Trophoblast cell (in vitro differentiated cells and primary cell): ENCODE measurements around the gene ASIC1.

Experiments used
- DNase-seq, 2 donors: peaks; one replicate each; pipeline ENCODE4 v3.0.0-alpha.2; 2016
- H2AFZ ChIP-seq: 2 replicates; pipeline ENCODE4 v1.6.1; 2013; ENCODE audit warnings: low read length, moderate library complexity, mild to moderate bottlenecking; ENCODE audit not compliant: insufficient read depth, poor library complexity
- H2AK5ac ChIP-seq: 2 replicates; pipeline ENCODE4 v1.6.1; 2013; ENCODE audit warnings: mild to moderate bottlenecking, low read length
- H2BK120ac ChIP-seq: 2 replicates; pipeline ENCODE4 v1.6.1; 2013; ENCODE audit warnings: low read length, mild to moderate bottlenecking, moderate library complexity; ENCODE audit not compliant: insufficient read depth, poor library complexity
- H2BK12ac ChIP-seq: 2 replicates; pipeline ENCODE4 v1.6.1; 2013; ENCODE audit warnings: mild to moderate bottlenecking, low read length, moderate library complexity
- H2BK5ac ChIP-seq: 2 replicates; pipeline ENCODE4 v1.6.1; 2013; ENCODE audit warnings: low read length, low read depth, moderate library complexity, mild to moderate bottlenecking; ENCODE audit not compliant: poor library complexity
- H3K14ac ChIP-seq: 2 replicates; pipeline ENCODE4 v1.6.1; 2013; ENCODE audit warnings: mild to moderate bottlenecking, low read length
- H3K18ac ChIP-seq: 2 replicates; pipeline ENCODE4 v1.6.1; 2013; ENCODE audit warnings: mild to moderate bottlenecking, low read length
- H3K23ac ChIP-seq: 2 replicates; pipeline ENCODE4 v1.6.1; 2013; ENCODE audit warnings: low read length
- H3K27ac ChIP-seq: 2 replicates; pipeline ENCODE4 v1.5.1; 2013; ENCODE audit warnings: low read depth, mild to moderate bottlenecking, inconsistent platforms, low read length, moderate library complexity
- H3K27me3 ChIP-seq: 2 replicates; pipeline ENCODE4 v1.6.1; 2013; ENCODE audit warnings: inconsistent platforms, mild to moderate bottlenecking, low read length, moderate library complexity; ENCODE audit not compliant: insufficient read depth
- H3K36me3 ChIP-seq, 2 experiments: 1 replicate in 1 of 2; 2 replicates in 1 of 2; pipeline ENCODE4 v1.6.1; 2013; ENCODE audit warnings: low read length in 2 of 2, mild to moderate bottlenecking in 2 of 2, moderate library complexity in 1 of 2; ENCODE audit not compliant: insufficient read depth in 2 of 2, control insufficient read depth in 1 of 2
- H3K4ac ChIP-seq: 2 replicates; pipeline ENCODE4 v1.6.1; 2013; ENCODE audit warnings: low read depth, mild to moderate bottlenecking, low read length, moderate library complexity
- H3K4me1 ChIP-seq, 2 experiments: 1 replicate in 1 of 2; 2 replicates in 1 of 2; pipeline ENCODE4 v1.6.1; 2013; ENCODE audit warnings: low read length in 2 of 2, mild to moderate bottlenecking in 2 of 2, moderate library complexity in 1 of 2; ENCODE audit not compliant: insufficient read depth in 2 of 2, control insufficient read depth in 1 of 2
- H3K4me2 ChIP-seq: 2 replicates; pipeline ENCODE4 v1.6.1; 2013; ENCODE audit warnings: inconsistent platforms, mild to moderate bottlenecking, low read length, moderate library complexity
- H3K4me3 ChIP-seq: 2 replicates; pipeline ENCODE4 v1.5.1; 2013; ENCODE audit warnings: mild to moderate bottlenecking, low read depth, low read length, inconsistent platforms
- H3K79me1 ChIP-seq: one replicate; pipeline ENCODE4 v1.6.1; 2013; ENCODE audit warnings: low read length
- H3K79me2 ChIP-seq: 2 replicates; pipeline ENCODE4 v1.6.1; 2013; ENCODE audit warnings: low read length, mild to moderate bottlenecking; ENCODE audit not compliant: control insufficient read depth, insufficient read depth, poor library complexity
- H3K9ac ChIP-seq: 2 replicates; pipeline ENCODE4 v1.6.1; 2013; ENCODE audit warnings: mild to moderate bottlenecking, low read length
- H3K9me3 ChIP-seq: 2 replicates; pipeline ENCODE4 v1.6.1; 2013; ENCODE audit warnings: low read depth, mild to moderate bottlenecking, control low read depth, inconsistent platforms, low read length; ENCODE audit not compliant: insufficient read depth
- H4K12ac ChIP-seq: 2 replicates; pipeline ENCODE4 v1.6.1; 2013; ENCODE audit warnings: low read depth, mild to moderate bottlenecking, low read length, moderate library complexity
- H4K8ac ChIP-seq: 2 replicates; pipeline ENCODE4 v1.6.1; 2013; ENCODE audit warnings: low read depth, mild to moderate bottlenecking, low read length, moderate library complexity
- H4K91ac ChIP-seq: one replicate; pipeline ENCODE4 v1.6.1; 2013; ENCODE audit warnings: low read depth, mild to moderate bottlenecking, low read length, moderate library complexity
- WGBS: extraction: QIAGEN DNeasy Blood & Tissue Kit; methylation state at CpG from one replicate; pipeline ENCODE4 v1.1.7; 2013; ENCODE audit warnings: missing lambda C conversion rate; ENCODE audit not compliant: insufficient read length, insufficient coverage; ENCODE audit errors: extremely low coverage; 5-methylcytosine and 5-hydroxymethylcytosine counted together

ASIC1 gene

DNA sequence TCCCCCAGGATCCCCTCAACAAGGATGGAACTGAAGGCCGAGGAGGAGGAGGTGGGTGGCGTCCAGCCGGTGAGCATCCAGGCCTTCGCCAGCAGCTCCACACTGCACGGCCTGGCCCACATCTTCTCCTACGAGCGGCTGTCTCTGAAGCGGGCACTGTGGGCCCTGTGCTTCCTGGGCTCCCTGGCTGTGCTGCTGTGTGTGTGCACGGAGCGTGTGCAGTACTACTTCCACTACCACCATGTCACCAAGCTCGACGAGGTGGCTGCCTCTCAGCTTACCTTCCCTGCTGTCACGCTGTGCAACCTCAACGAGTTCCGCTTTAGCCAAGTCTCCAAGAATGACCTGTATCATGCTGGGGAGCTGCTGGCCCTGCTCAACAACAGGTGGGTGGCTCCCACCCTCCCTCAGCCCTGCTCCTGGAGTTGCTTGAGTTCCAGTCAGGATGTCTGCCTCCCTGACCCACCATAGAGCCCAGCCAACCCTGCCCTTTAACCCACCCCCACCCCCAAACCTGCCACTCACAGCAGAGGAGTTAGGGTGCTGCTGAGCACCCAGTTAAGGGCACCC is 1.4 kb downstream of the ASIC1 start:
- Histone ChIP-seq H3K36me3 (no peaks in the 10 kb centered on the region), H3K23ac (no peak overlapping the region)

DNA sequence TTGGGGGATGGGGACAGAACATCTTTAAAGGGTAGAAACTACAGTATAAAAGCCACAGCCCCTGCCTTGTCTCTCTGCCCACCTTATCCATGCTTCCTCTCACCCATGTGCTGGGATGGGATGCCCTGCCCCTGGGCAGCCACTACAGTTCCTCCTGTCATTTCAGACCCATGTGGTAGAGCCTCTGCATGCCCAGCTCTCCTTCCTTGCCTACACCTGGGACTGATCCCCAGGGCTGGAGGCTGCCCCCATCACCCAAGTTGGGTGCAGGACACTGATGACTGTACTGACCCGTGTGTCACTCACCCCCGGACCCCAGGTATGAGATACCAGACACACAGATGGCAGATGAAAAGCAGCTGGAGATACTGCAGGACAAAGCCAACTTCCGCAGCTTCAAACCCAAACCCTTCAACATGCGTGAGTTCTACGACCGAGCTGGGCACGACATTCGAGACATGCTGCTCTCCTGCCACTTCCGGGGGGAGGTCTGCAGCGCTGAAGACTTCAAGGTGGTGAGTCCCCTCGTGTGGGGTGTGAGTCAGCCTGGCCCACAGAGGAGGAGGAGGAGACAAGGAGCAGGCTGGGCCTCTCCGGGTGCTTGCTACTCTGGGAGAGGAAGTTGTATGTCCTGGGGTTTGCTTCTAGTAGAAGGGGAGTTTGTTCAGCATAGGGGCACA is 2.2 kb downstream of the ASIC1 start:
- H3K9me3 ChIP-seq: peaks cover 5% of the 10 kb centered on the region
- H2AK5ac ChIP-seq: no peak overlapping the region
- no peak overlapping the region for H3K27ac ChIP-seq
- no peak overlapping the region for H4K8ac ChIP-seq
- no peak overlapping the region for H4K91ac ChIP-seq
- no peaks in the 10 kb centered on the region for H3K79me2 ChIP-seq
- no peak overlapping the region for H4K12ac ChIP-seq
- no peak overlapping the region for H2BK12ac ChIP-seq
- H3K4me3 ChIP-seq: no peak overlapping the region
- WGBS: no CpG with 5 or more reads among the region's 12 CpGs
- H3K27me3 ChIP-seq: peaks cover 16% of the 10 kb centered on the region
- no peak overlapping the region for H3K14ac ChIP-seq
- H3K4me1 ChIP-seq: peaks cover 0 to 7% of the 10 kb centered on the region in 2 experiments
- DNase-seq: no peak
- no peak overlapping the region for H3K18ac ChIP-seq
- H3K4me2 ChIP-seq: no peak overlapping the region
- no peak overlapping the region for H3K23ac ChIP-seq
- no peaks in the 10 kb centered on the region for H3K36me3 ChIP-seq
- H3K4ac ChIP-seq: no peak overlapping the region
- H2BK5ac ChIP-seq: no peak overlapping the region
- H2BK120ac ChIP-seq: no peak overlapping the region
- no peak overlapping the region for H3K9ac ChIP-seq
- H2AFZ ChIP-seq: no peak overlapping the region
- H3K79me1 ChIP-seq: no peaks in the 10 kb centered on the region

More for the DNA sequence above, 1.4 kb downstream of the ASIC1 start:
- Histone ChIP-seq H3K4ac (no peak overlapping the region), H2BK12ac (no peak overlapping the region), H2BK120ac (no peak overlapping the region), H3K4me3 (no peak overlapping the region), H3K9ac (no peak overlapping the region), H3K14ac (no peak overlapping the region), H3K27ac (no peak overlapping the region), H3K18ac (no peak overlapping the region), H3K9me3 (peaks cover 5% of the 10 kb centered on the region), H4K12ac (no peak overlapping the region), H4K8ac (no peak overlapping the region), H2AK5ac (no peak overlapping the region), H3K27me3 (peaks cover 16% of the 10 kb centered on the region), H3K79me1 (no peaks in the 10 kb centered on the region), H2BK5ac (no peak overlapping the region), H4K91ac (no peak overlapping the region), H3K79me2 (no peaks in the 10 kb centered on the region), H3K4me2 (no peak overlapping the region), H3K4me1 (peaks cover 0 to 7% of the 10 kb centered on the region in 2 experiments), H2AFZ (no peak overlapping the region)
- peak in 1 of 2 donors; percentile 14 for DNase-seq
- WGBS: no CpG with 5 or more reads among the region's 15 CpGs

DNA sequence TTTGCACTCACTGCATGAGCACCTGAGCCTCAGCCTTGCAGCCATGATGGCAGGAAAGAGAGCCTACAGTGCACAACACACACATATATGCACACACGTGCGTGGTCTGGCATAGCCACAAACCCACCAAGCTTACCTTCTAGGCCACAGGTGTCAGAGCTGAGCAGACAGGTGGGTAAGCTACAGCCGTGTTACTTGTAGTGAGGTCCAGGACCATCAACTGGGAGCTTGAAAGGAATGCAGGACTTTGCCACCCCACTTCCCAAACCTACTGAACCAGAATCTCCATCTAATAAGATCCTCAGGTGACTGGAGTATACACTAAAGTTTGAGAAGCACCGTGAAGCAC is 2.7 kb downstream of the ASIC1 start:
- no peak for DNase-seq
- Histone ChIP-seq H3K4me2 (no peak overlapping the region), H3K14ac (no peak overlapping the region), H3K4me1 (peaks cover 0 to 7% of the 10 kb centered on the region in 2 experiments), H3K36me3 (no peaks in the 10 kb centered on the region), H3K27ac (no peak overlapping the region), H2BK120ac (no peak overlapping the region), H4K91ac (no peak overlapping the region), H3K4ac (no peak overlapping the region), H3K9ac (no peak overlapping the region), H3K27me3 (peaks cover 16% of the 10 kb centered on the region), H4K12ac (no peak overlapping the region), H3K9me3 (peaks cover 5% of the 10 kb centered on the region), H3K79me1 (no peaks in the 10 kb centered on the region), H2AFZ (no peak overlapping the region), H3K23ac (no peak overlapping the region), H3K18ac (no peak overlapping the region), H2BK5ac (no peak overlapping the region), H3K4me3 (no peak overlapping the region), H4K8ac (no peak overlapping the region), H2AK5ac (no peak overlapping the region), H2BK12ac (no peak overlapping the region), H3K79me2 (no peaks in the 10 kb centered on the region)
- WGBS: no CpG with 5 or more reads among the region's 4 CpGs

DNA sequence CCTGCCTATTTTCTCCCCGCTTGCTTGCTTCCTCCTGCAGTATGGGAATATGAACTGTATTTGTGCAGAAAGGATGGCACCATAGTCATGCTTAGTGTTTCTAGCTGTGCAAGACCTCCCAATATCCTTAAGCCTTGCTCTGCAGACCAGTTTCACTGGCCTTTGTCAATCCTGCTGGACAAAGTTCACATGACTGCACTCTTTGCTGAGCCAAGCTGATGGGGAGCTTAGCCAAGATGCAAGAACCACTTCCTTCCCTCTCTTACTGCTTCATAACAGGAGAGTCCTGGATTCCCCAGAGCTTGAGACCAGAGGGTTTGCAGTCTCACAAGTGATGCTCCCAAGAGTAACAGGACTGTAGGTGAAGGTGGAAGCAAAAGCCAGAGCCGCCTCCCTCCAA is 3.8 kb downstream of the ASIC1 start:
- Histone ChIP-seq H4K8ac (no peak overlapping the region), H3K23ac (no peak overlapping the region), H2AK5ac (no peak overlapping the region), H3K9ac (no peak overlapping the region), H3K4me2 (no peak overlapping the region), H3K4ac (no peak overlapping the region), H4K91ac (no peak overlapping the region), H2BK120ac (no peak overlapping the region), H3K79me2 (no peaks in the 10 kb centered on the region), H3K18ac (no peak overlapping the region), H3K9me3 (peaks cover 5% of the 10 kb centered on the region), H3K36me3 (no peaks in the 10 kb centered on the region), H2BK5ac (no peak overlapping the region), H3K4me1 (peaks cover 0 to 7% of the 10 kb centered on the region in 2 experiments), H3K14ac (no peak overlapping the region), H3K27me3 (peaks cover 16% of the 10 kb centered on the region), H3K27ac (no peak overlapping the region), H2AFZ (no peak overlapping the region), H3K4me3 (no peak overlapping the region), H4K12ac (no peak overlapping the region), H2BK12ac (no peak overlapping the region), H3K79me1 (no peaks in the 10 kb centered on the region)
- no CpG with 5 or more reads among the region's 2 CpGs for WGBS
- DNase-seq: no peak
